Upper lobe of left lung (tissue), 6 donors: ENCODE results near the gene GPATCH8. TPM values are rescaled to one million over a fixed set of nuclear protein-coding genes. Genes with fewer than 3 reads are reported as not detected.

ENCODE experiments used
- ATAC-seq, 2 donors: fragments of 200-7000 bp; cut with Tn5 transposase; one replicate each; pipeline ENCODE4 v1.9.1; 2022; ENCODE audit warnings: mild to moderate bottlenecking in 2 of 2, moderate library complexity in 2 of 2; ENCODE audit not compliant: low FRiP score in 2 of 2
- DNase-seq, 2 donors: peaks; one replicate each; pipeline ENCODE4 v3.0.0-alpha.2; 2019 to 2020
- H3K27ac ChIP-seq, 4 donors: fragments of 200-600 bp; sonication (generic); one replicate each; pipeline ENCODE4 v1.5.1; 2016 to 2019
- H3K27me3 ChIP-seq, 4 donors: fragments of 200-600 bp; sonication (generic); one replicate each; pipeline ENCODE4 v1.5.1; 2017 to 2019
- H3K36me3 ChIP-seq, 4 donors: fragments of 200-600 bp; sonication (generic); one replicate each; pipeline ENCODE4 v1.5.1; 2016 to 2019
- H3K4me1 ChIP-seq, 4 donors: fragments of 200-600 bp; sonication (generic); one replicate each; pipeline ENCODE4 v1.5.1; 2018 to 2019
- H3K4me3 ChIP-seq, 4 donors: fragments of 200-600 bp; sonication (generic); one replicate each; pipeline ENCODE4 v1.5.1; 2017 to 2019; ENCODE audit warnings: mild to moderate bottlenecking in 2 of 4, moderate library complexity in 1 of 4
- H3K9me3 ChIP-seq, 4 donors: fragments of 200-600 bp; sonication (generic); one replicate each; pipeline ENCODE4 v1.5.1; 2018 to 2019
- CTCF ChIP-seq, 6 experiments: fragments of 450-650 bp in 4 of 6; fragments of 200-600 bp in 2 of 6; sonication (generic) in 2 of 6; IDR thresholded peaks; one replicate each; pipeline ENCODE4 v1.5.1; 2016 to 2019; ENCODE audit warnings: antibody characterized with exemption in 6 of 6
- EP300 ChIP-seq, 4 donors: sonication (generic); formaldehyde crosslinking; IDR thresholded peaks; one replicate each; pipeline ENCODE4 v1.5.1; 2017; ENCODE audit warnings: antibody characterized with exemption in 4 of 4, control low read depth in 2 of 4
- POLR2A ChIP-seq, 4 donors: fragments of 450-650 bp; IDR thresholded peaks; one replicate each; pipeline ENCODE4 v1.5.1; 2016 to 2017; ENCODE audit warnings: antibody characterized with exemption in 4 of 4, mild to moderate bottlenecking in 2 of 4
- POLR2AphosphoS5 ChIP-seq, 2 donors: sonication (generic); formaldehyde crosslinking; IDR thresholded peaks; one replicate each; pipeline ENCODE4 v1.5.1; 2017; ENCODE audit warnings: antibody characterized with exemption in 2 of 2
- WGBS, 2 donors: methylation state at CpG; one replicate each; pipeline ENCODE4 v1.1.5; 2017 to 2018; 5-methylcytosine and 5-hydroxymethylcytosine counted together
- total RNA-seq, 6 donors: library from RNA; depleted of rRNA in 4 of 6; stranded (reverse); fragments of >200 nt in 4 of 6; gene quantifications; one replicate each; pipeline versions ENCODE4 v1.1.0 to v1.2.1, GENCODE V29; 2016 to 2021
- donor health status: DM: no; HTN: no; CAD: no; lungs with moderate emphysema.
- donor health status: DM: no; HTN: yes; CAD: no; lungs with severe emphysema.

The GPATCH8 gene
- total RNA-seq, 6 donors from 2014 or later, result 27.2 to 74.5 (median 44.1) TPM

GRCh38 chr17:44385287-44386181, 117.7 kb downstream of the GPATCH8 start:
- H3K4me1 ChIP-seq, result peaks cover 16 to 22% (median 19%) of the 10 kb centered on the region in 4 donors
- H3K36me3 ChIP-seq, result no peaks in the 10 kb centered on the region
- H3K4me3 ChIP-seq, result peak overlapping the region; percentile 7 to 57 (median 46)
- ATAC-seq (peak; percentile 88 to 95), DNase-seq (peak; percentile 90 to 96)
- TF ChIP-seq CTCF (IDR thresholded peaks at IDR 0.05), result peak in 1 of 6 experiments; percentile 12
- TF ChIP-seq EP300 (IDR thresholded peaks at IDR 0.05), result no peak
- TF ChIP-seq POLR2AphosphoS5 (IDR thresholded peaks at IDR 0.05), result peak in 1 of 2 donors; percentile 68
- peak in 2 of 4 donors; percentile 16 to 44 for TF ChIP-seq POLR2A (IDR thresholded peaks at IDR 0.05)
- 0 to 6% methylated on average over 16 to 37 of the region's 68 CpGs for WGBS, 2 donors
- H3K9me3 ChIP-seq, result no peaks in the 10 kb centered on the region
- no peak overlapping the region for H3K27ac ChIP-seq
- peaks cover 0 to 5% (median 2%) of the 10 kb centered on the region in 4 donors for H3K27me3 ChIP-seq

- H3K27me3 ChIP-seq, result peaks cover 0 to 5% (median 2%) of the 10 kb centered on the region in 4 donors
- no peaks in the 10 kb centered on the region for H3K9me3 ChIP-seq
- TF ChIP-seq POLR2A (IDR thresholded peaks at IDR 0.05), result no peak
- no peak for TF ChIP-seq EP300 (IDR thresholded peaks at IDR 0.05)
- no peak for TF ChIP-seq POLR2AphosphoS5 (IDR thresholded peaks at IDR 0.05)
- TF ChIP-seq CTCF (IDR thresholded peaks at IDR 0.05), result no peak
- H3K4me3 ChIP-seq, result peak overlapping the region; percentile 7 to 57 (median 46)
- no peak overlapping the region for H3K27ac ChIP-seq
- DNase-seq (peak in 1 of 2 donors; percentile 81), ATAC-seq (peak; percentile 1 to 23)
- peaks cover 16 to 22% (median 19%) of the 10 kb centered on the region in 4 donors for H3K4me1 ChIP-seq
- H3K36me3 ChIP-seq, result no peaks in the 10 kb centered on the region
- 5 to 14% methylated on average over 13 to 24 of the region's 26 CpGs for WGBS, 2 donors
These were observed 118.4 kb downstream of the GPATCH8 start for GRCh38 chr17:44384823-44385286.

DNA sequence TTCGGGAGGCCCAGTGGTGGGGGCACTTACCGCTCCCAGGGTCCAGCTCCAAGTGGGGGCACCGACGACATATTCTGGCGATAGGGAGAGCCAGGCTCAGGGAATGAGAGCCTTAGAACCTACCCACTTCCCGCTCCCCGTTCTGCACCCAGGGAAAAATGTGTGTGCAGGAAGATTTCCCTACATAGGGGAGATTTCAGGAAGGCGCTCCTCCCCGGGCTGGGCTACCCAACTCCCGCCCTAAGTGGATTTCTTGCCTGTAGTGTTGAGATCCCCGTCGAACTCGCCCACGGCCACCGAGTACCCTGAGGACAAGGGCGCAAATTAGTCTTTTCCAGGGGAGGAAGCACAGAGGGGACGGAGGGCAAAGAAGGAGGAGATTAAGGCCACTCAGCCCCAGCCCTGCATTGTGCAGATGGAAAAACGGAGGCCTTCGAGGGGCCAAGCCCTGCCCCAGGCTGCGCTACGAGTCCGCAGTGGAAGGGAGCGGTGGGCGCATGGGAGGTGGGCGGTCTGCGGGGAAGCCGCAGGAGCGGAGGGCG, 118.9 kb downstream of the GPATCH8 start:
- 49 to 68% methylated on average over 12 to 23 of the region's 29 CpGs for WGBS, 2 donors
- TF ChIP-seq POLR2A (IDR thresholded peaks at IDR 0.05), result no peak
- no peak for TF ChIP-seq EP300 (IDR thresholded peaks at IDR 0.05)
- TF ChIP-seq CTCF (IDR thresholded peaks at IDR 0.05), result no peak
- no peak for TF ChIP-seq POLR2AphosphoS5 (IDR thresholded peaks at IDR 0.05)
- no peaks in the 10 kb centered on the region for H3K9me3 ChIP-seq
- peak overlapping the region in 3 of 4 donors; percentile 43 to 57 (median 50) for H3K4me3 ChIP-seq
- no peaks in the 10 kb centered on the region for H3K36me3 ChIP-seq
- H3K27ac ChIP-seq, result no peak overlapping the region
- H3K27me3 ChIP-seq, result peaks cover 0 to 5% (median 2%) of the 10 kb centered on the region in 4 donors
- DNase-seq (no peak), ATAC-seq (peak in 1 of 2 donors; percentile 3)
- peaks cover 16 to 22% (median 19%) of the 10 kb centered on the region in 4 donors for H3K4me1 ChIP-seq

DNA sequence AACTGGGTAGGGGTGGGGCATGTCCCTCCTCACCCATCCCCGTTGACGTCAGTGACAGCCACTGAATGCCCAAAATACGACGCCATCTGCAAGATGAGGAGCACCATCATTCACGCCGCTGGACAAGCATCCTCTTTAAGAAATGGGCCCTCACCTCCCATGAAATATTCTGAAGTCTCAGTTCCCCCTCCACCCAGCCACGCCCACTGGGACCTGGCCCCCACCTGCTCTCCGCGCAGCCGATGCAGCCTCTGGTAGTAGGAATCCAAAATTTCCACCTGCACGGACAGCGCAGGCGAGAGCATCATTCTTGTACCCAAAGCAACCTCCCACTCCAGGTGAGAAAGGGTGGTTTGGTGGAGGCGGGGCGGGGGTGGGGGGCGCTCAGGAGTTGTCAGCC, 119.3 kb downstream of the GPATCH8 start:
- DNase-seq (peak in 1 of 2 donors; percentile 42), ATAC-seq (no peak)
- no peak for TF ChIP-seq POLR2AphosphoS5 (IDR thresholded peaks at IDR 0.05)
- TF ChIP-seq EP300 (IDR thresholded peaks at IDR 0.05), result no peak
- TF ChIP-seq POLR2A (IDR thresholded peaks at IDR 0.05), result no peak
- TF ChIP-seq CTCF (IDR thresholded peaks at IDR 0.05), result no peak
- Histone ChIP-seq H3K36me3 (no peaks in the 10 kb centered on the region), H3K27ac (no peak overlapping the region), H3K4me3 (no peak overlapping the region), H3K27me3 (peaks cover 0 to 5% (median 2%) of the 10 kb centered on the region in 4 donors), H3K9me3 (no peaks in the 10 kb centered on the region), H3K4me1 (peaks cover 16 to 22% (median 19%) of the 10 kb centered on the region in 4 donors)
- 75 to 82% methylated on average over 13 to 16 of the region's 16 CpGs for WGBS, 2 donors
